ENCODE measurements around the gene RPS26.

The RPS26 gene

GRCh38 chr12:56007564-56008559, 33.9 kb upstream of the RPS26 start:
- Histone ChIP-seq H3K9ac (ENCODE audit: low read depth, low read length, poor library complexity, severe bottlenecking) (peak overlapping the region; percentile 76), H2AFZ (ENCODE audit: low read length) (peak overlapping the region; percentile 87), H3F3A (ENCODE audit: low read depth) (no peaks in the 10 kb centered on the region), H3K9me3 (ENCODE audit: insufficient read depth, low read depth, low read length) (no peaks in the 10 kb centered on the region), H3K4me1 (ENCODE audit: insufficient read depth, low read length, poor library complexity, severe bottlenecking) (peaks cover 9% of the 10 kb centered on the region), H3K27me3 (ENCODE audit: insufficient read depth, low read length, poor library complexity, severe bottlenecking) (no peaks in the 10 kb centered on the region), H3K4me3 (ENCODE audit: low read length, poor library complexity, severe bottlenecking) (peak overlapping the region; percentile 71), H4K20me1 (ENCODE audit: insufficient read depth, low read length, poor library complexity, severe bottlenecking) (no peaks in the 10 kb centered on the region), H3K4me2 (ENCODE audit: low read depth, low read length, poor library complexity, severe bottlenecking) (peak overlapping the region; percentile 68), H3K36me3 (ENCODE audit: insufficient read depth, low read length) (no peaks in the 10 kb centered on the region), H3K9me2 (replicated peaks; ENCODE audit: low read depth, low read length) (no peaks in the 10 kb centered on the region), H3K79me2 (ENCODE audit: insufficient read depth, low read length) (no peaks in the 10 kb centered on the region)
- TF ChIP-seq EZH2phosphoT487 (IDR thresholded peaks at IDR 0.05; ENCODE audit: borderline replicate concordance), result no peak
- no peak for TF ChIP-seq CTCF (conservative IDR thresholded peaks at IDR 0.05; ENCODE audit: low read length)

- Histone ChIP-seq H4K20me1 (ENCODE audit: insufficient read depth, low read length, poor library complexity, severe bottlenecking) (no peaks in the 10 kb centered on the region), H3K36me3 (ENCODE audit: insufficient read depth, low read length) (no peaks in the 10 kb centered on the region), H3K4me2 (ENCODE audit: low read depth, low read length, poor library complexity, severe bottlenecking) (no peak overlapping the region), H3K9me2 (replicated peaks; ENCODE audit: low read depth, low read length) (no peaks in the 10 kb centered on the region), H3K9ac (ENCODE audit: low read depth, low read length, poor library complexity, severe bottlenecking) (no peak overlapping the region), H3K4me3 (ENCODE audit: low read length, poor library complexity, severe bottlenecking) (no peak overlapping the region), H3K27me3 (ENCODE audit: insufficient read depth, low read length, poor library complexity, severe bottlenecking) (no peaks in the 10 kb centered on the region), H3K9me3 (ENCODE audit: insufficient read depth, low read depth, low read length) (no peaks in the 10 kb centered on the region), H3K79me2 (ENCODE audit: insufficient read depth, low read length) (no peaks in the 10 kb centered on the region), H2AFZ (ENCODE audit: low read length) (no peak overlapping the region), H3F3A (ENCODE audit: low read depth) (no peaks in the 10 kb centered on the region), H3K4me1 (ENCODE audit: insufficient read depth, low read length, poor library complexity, severe bottlenecking) (peaks cover 9% of the 10 kb centered on the region)
- TF ChIP-seq EZH2phosphoT487 (IDR thresholded peaks at IDR 0.05; ENCODE audit: borderline replicate concordance) (no peak), CTCF (conservative IDR thresholded peaks at IDR 0.05; ENCODE audit: low read length) (no peak)
These were observed 31.6 kb upstream of the RPS26 start for GRCh38 chr12:56010111-56010570.

DNA sequence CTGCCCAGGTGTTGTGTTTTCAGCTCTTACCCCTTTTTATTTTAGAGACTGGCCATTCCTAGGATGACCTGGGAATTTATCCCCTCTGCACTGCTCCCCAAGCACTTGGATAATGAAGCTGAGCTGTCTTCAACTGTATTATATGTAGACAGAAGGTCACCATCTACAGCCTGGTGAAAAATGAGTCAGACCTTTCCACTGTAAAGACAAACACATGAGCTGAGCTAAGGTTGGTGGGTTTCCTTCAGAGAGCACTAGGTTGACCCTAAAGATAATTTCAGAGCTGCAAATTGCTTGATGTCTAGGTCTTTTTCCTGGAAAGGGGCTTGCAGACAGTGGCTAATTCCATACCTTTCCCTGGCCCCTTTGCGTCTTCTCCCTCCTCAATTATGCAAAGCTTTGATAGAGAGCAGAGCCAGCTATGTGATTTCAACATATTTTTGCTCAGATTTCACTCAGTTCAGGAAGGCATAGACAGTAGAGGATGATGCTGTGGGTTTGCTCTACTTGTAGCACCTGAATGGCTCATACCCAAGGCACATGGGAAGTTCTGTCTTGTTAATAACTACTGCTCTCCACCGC, 30.1 kb upstream of the RPS26 start:
- Histone ChIP-seq H3K27me3 (ENCODE audit: insufficient read depth, low read length, poor library complexity, severe bottlenecking) (no peaks in the 10 kb centered on the region), H3K9me3 (ENCODE audit: insufficient read depth, low read depth, low read length) (no peaks in the 10 kb centered on the region), H3K4me1 (ENCODE audit: insufficient read depth, low read length, poor library complexity, severe bottlenecking) (peaks cover 15% of the 10 kb centered on the region), H3F3A (ENCODE audit: low read depth) (no peaks in the 10 kb centered on the region), H3K36me3 (ENCODE audit: insufficient read depth, low read length) (no peaks in the 10 kb centered on the region), H3K9ac (ENCODE audit: low read depth, low read length, poor library complexity, severe bottlenecking) (no peak overlapping the region), H3K4me2 (ENCODE audit: low read depth, low read length, poor library complexity, severe bottlenecking) (no peak overlapping the region), H4K20me1 (ENCODE audit: insufficient read depth, low read length, poor library complexity, severe bottlenecking) (no peaks in the 10 kb centered on the region), H3K9me2 (replicated peaks; ENCODE audit: low read depth, low read length) (no peaks in the 10 kb centered on the region), H2AFZ (ENCODE audit: low read length) (no peak overlapping the region), H3K79me2 (ENCODE audit: insufficient read depth, low read length) (no peaks in the 10 kb centered on the region), H3K4me3 (ENCODE audit: low read length, poor library complexity, severe bottlenecking) (no peak overlapping the region)
- TF ChIP-seq EZH2phosphoT487 (IDR thresholded peaks at IDR 0.05; ENCODE audit: borderline replicate concordance) (no peak), CTCF (conservative IDR thresholded peaks at IDR 0.05; ENCODE audit: low read length) (no peak)
